Germinal center (tissue), 1 donor: ENCODE measurements around the gene BCHE.

Experiments
- DNase-seq: peaks from one replicate; pipeline ENCODE4 v3.0.0; 2012; ENCODE audit warnings: mixed read lengths, low spot score

The BCHE gene

GRCh38 chr3:165837058-165837525 is at the start of gene BCHE:
TSS of gene BCHE (minus strand) at chr3:165837423. CDS start at chr3:165831033, 6,390 bp downstream.
- DNase-seq = no peak

- no peak for DNase-seq
Observed at GRCh38 chr3:165885558-165886270, 48.5 kb upstream of the BCHE start.

DNA sequence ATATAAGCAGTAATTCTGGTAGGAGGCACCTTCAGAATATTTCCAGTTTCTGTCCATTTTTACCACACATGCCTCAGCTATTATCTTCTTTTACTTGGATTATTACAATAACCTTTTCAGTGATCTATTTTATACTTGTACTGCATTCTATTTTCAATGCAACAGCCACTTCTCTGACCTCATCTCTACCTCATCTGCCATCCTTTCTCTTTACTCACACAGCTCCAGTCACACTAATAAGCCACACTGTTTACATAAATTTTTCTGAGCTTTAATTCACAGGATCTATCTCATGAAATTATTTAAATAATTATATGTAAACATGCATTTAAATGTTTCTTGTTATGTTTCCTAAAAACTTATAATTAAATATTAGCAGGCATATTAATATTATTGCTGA is 47.3 kb upstream of the BCHE start:
- DNase-seq = no peak

DNA sequence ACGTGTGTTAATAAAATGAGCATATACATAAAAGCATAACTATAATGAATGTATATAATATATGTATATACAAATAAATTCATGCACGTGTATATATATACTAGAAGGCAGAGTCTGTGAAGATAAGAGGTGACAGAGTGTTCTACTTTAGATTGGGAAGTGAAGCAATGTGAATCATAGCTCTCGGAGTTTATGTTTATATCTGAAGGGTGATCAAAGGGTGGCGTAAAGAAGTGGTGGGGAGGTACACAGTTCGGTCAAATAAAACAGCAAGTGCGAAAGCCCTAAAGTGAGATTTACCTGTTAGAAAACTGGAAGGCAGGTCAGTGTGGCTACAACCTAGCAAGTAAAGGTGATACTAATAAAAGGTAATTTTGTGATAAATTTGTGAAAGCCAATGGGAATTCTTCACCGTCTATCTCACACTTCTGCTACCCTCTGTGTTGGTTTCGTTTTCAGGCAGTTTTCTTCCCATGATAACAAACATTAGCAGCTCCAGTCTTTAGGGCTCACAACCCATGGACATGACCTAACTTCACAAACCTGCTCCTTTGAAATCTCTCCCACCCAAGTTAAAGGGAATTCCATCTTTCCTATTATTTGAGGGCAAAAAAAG is 46.7 kb upstream of the BCHE start:
- no peak for DNase-seq

DNA sequence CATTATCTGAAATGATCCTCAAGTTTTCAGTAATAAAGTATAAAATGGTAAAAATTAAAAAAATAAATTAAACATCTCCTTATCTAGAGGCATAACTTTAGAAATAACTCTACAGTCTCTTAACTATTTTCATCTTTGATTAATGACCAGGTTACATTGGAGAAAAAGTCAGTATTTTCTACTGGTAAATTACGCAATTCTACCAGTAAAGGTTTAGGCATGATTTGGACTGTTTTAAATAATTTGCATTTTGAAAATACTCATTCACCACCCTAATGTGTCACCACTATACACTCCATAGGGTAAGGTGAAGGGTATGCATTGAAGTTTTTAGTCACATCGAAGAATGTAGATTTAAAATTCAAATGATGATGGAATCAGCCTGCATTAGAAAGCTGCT is 45.9 kb upstream of the BCHE start:
- no peak for DNase-seq

GRCh38 chr3:165875644-165876043 is 38.4 kb upstream of the BCHE start:
- DNase-seq = no peak

GRCh38 chr3:165874663-165875489 is 37.7 kb upstream of the BCHE start:
- no peak for DNase-seq

GRCh38 chr3:165868088-165868487 is 30.9 kb upstream of the BCHE start:
- DNase-seq = no peak

DNA sequence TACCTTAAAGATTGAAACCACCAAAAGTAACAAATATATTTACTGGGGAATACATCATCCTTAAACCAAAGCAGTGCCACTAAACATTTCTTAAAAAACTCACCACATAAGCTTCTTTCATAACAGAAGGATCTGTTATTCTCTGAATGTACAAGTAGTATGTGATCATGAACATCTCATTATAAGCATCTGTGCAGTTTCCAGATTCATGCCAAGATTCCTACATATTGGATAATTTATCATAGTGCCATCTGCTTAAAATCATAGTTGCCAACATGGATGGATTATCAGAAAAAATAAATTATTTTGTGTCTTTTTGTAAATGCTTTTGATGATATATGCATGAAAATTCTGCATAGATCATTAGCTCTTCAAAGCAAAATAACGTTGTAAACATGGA is 21.8 kb upstream of the BCHE start:
- no peak for DNase-seq

- no peak for DNase-seq
Observed at GRCh38 chr3:165855581-165855980, 18.4 kb upstream of the BCHE start.

- DNase-seq = no peak
Observed at GRCh38 chr3:165854696-165855095, 17.5 kb upstream of the BCHE start.

DNA sequence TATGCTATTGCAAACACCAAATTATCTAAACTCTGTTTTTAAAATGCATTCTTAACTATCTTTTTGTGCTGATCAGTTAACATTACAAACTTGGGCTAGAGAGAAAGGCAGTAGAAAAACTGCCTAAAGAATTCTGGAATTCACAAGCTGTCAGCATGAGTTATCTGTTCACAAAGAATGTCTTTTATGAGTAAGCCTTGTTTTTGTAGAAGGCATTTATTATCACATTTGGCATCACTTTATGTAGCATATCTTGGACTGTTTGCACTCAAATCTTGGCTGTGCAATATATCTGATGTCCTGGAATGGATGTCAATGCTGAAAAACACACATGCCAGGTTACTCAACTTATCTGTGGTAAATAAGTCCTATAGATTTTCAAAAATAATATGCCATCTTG is 15.5 kb upstream of the BCHE start:
- DNase-seq = no peak

- DNase-seq = no peak
Observed at GRCh38 chr3:165852191-165852590, 15.0 kb upstream of the BCHE start.

DNA sequence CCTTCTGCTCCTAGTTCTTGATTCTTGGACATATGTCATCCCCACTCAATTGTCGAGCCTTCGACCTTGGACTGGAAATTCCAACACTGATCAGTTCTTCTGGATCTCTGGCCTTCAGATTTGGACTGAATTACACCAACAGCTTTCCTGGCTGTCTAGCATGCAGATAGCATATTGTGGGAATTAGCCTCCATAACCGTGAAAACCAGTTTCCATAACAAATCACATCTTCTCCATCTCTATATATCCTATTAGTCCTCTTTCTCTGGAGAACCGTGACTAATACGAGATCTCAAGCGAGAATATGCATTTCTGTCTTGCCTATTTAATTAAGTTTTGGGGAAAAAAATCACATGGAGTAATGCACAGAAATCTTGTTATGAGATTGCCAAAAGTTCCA is 8.8 kb upstream of the BCHE start:
- DNase-seq = no peak

DNA sequence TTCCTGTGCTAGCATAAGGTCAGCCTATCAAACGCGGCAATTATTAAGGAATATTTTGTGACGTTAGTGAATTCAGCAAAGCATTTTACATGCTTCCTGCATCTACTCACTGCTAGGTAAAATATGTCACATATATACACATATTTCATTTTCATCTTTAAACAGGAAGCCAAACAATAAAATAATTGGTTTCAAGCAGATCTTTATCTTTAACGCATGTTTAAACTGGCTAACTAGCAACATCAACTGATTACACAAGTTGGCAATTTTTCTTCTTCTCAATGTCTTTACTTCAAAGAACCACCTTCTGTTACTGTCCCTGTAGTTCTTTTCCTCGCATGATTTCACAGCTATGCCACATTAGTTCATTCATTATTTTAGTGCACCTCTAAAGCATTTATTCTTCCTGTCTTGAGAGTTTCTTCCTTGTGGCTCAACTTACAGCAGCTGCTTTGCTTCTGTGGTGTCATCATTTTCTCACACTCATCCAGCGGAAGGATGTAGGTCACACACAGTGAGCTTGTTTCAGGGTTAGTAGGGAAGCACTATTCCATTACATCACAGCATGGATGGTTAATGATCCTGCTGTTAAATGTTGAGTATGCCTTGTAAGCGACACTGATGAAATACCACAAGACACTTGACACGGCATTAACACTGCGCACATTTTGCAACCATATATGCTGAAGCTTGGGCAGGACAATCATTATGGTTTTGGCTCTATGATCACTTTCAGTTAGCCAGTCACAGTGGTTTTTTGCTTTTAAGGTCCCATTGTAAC is 2.3 kb upstream of the BCHE start:
- no peak for DNase-seq

GRCh38 chr3:165837801-165838200 is 578 bp upstream of the BCHE start:
- no peak for DNase-seq

- no peak for DNase-seq
Observed at GRCh38 chr3:165835431-165835830, 1.8 kb downstream of the BCHE start.

DNA sequence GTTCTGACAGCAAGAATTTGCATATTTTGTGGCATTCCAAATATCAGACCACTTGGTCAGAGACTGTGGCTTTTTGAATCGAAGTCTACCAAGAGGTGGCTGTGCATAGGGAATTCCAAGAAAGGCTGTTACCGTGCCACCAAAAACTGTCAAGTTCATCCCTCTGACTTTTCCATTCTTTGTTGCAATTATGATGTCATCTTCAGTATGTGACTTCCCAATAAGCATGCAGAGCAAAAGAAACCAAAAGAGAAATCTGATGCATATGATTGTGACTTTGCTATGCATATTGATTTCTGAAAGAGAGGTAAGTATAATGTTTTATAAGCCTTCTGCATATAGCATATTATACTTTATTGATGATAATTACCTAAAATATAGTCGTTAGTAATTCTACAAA is 6.5 kb downstream of the BCHE start:
- DNase-seq = no peak

DNA sequence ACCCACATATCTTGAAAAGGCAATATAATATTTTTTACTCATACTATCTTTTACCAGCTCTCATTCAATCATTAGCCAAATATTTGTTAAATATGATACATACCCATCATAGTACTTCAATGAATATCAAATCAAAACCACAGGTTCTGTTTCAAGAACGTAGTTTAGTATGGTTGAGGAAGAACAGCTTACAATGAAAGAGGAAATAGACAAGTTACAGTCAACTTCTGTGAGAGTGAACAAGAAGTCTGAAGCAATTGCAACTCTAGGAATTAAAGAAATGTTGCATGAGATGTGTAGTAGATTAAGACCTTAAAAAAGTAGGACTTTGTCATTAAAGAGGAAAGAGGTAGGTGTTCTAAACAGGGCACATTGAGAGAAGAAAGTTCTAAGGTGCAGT is 9.3 kb downstream of the BCHE start:
- DNase-seq = no peak

- no peak for DNase-seq
Observed at GRCh38 chr3:165827233-165827632, 10.0 kb downstream of the BCHE start.

DNA sequence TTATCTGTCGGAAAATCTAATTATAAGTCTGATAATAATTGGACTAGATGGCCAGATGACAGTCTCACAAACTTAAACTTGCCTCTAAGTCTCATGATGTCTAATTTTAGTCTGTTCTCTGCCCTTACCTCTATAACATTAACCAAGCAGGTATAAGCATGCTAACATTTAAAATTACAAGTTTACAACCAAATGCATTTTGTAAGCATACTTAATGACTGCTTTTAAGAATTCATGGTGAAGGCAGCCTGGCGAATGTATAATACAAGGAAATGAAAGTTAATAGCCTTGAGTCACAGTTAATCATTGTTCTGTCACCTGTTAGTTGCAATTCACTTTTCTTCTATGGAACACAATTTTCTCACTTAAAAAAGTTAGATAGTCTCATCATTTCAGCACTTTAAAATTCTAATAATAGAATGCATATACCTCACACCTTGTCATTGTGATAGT is 16.5 kb downstream of the BCHE start:
- no peak for DNase-seq

DNA sequence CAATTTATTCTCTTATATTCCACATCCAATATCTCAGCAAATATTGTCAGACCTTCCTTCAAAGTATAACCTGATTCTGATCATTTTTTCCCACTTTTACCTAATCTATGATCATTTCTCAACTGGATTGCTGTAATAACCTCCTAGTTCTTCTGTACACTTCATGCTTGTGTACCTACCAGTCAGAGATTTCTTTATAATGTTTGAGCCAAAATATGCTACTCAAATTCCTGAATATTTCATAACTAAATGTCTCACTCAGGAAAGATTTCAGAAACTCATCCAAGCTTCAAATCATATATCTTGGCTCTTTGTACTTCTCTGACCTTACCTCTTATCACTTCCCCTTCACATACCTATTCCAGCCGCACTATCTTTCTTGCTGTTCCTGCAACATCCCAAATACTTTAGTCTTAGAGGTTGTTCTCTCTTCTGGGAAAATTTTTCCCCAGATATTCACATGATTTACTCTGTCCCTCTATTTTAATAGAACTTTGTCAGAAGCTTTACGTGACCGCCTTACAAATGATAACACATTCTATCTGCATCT is 20.0 kb downstream of the BCHE start:
- no peak for DNase-seq
